ENCODE measurements around the gene TSHZ2.

- TF ChIP-seq POLR2A (IDR thresholded peaks at IDR 0.05; ENCODE audit: low read depth, low read length) (no peak), POLR2AphosphoS5 (IDR thresholded peaks at IDR 0.05; ENCODE audit: low read depth, low read length) (no peak), TAF1 (IDR thresholded peaks at IDR 0.05; ENCODE audit: borderline replicate concordance, low read depth, low read length) (no peak)
These were observed at the start of gene TSHZ2 for GRCh38 chr20:52972190-52972937.

Data from GM12892 (cell line).